ENCODE results near the gene MYT1. TPM values are rescaled to one million over a fixed set of nuclear protein-coding genes. Genes with fewer than 3 reads are reported as not detected.
A peak's percentile ranks its signal among the peaks of the same experiment; 100 is the strongest.

The MYT1 gene
- total and polyA plus RNA-seq, 2 of the 13 experiments (the other 11 are each of a cell fraction or from before 2014, with no cell fraction given): 0.58 to 2.5 TPM

DNA sequence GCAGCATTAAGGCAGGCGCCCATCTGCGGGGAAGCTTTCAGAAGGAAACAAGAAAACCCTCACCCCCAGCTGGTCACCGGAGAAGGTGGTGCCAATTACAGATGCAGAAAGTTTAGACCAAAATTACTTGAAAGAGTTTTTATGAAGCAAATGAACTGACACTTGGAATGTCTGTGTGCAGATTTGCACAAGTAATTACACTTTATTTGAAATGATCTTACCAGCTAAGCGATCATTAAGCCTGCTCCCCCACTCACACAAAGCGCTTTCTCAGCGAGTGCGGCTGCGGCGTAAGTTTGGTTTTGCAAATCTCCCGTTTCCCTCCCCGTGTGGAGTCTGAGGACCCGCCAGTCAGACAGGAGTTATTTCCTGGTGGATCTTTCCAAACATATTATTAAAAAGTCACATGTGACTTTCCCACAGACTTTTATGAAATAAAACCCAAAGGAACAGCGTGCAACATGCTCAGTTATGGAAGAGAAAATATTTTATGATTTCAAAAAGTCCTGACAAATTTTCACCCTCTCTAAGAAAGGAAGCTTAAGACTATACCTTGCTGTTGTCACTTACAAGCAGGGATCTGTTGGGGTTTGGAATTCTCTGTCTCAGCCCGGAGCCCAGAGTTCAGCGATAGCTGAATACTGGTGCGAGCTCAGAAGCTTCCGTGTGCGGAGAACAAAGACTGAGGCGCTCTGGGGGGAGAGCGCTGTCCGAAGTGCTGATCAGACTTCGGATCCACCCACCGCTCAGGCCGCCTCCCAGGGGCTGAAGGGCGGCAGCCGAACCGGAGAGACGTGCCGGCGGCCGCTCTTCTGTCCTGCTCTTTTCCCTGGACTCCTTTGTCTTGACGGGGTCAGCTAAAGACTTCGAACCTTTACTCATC lies 2.7 kb upstream of the MYT1 start:
- ATAC-seq (peak; percentile 87), DNase-seq (ENCODE audit: low spot score) (peak; percentile 68), FAIRE-seq (peak; percentile 98)
- Histone ChIP-seq H3K36me3 (replicated peaks in 1 of 2; ENCODE audit: control insufficient read depth in 1 of 2, insufficient read depth in 2 of 2, low read length in 2 of 2) (no peaks in the 10 kb centered on the region), H3K4me3 (replicated peaks in 1 of 3; ENCODE audit: insufficient read depth in 1 of 3, low read depth in 2 of 3, low read length in 3 of 3) (no peak overlapping the region), H2AFZ (ENCODE audit: low read length) (no peak overlapping the region), H4K20me1 (ENCODE audit: insufficient read depth, low read length) (peaks cover 7% of the 10 kb centered on the region; the same call in 1 of the 2 replicates), H3K4me1 (ENCODE audit: insufficient read depth, low read length) (peaks cover 13% of the 10 kb centered on the region; the same call in 1 of the 2 replicates), H3K9me3 (ENCODE audit: low read length) (no peaks in the 10 kb centered on the region), H3K79me2 (ENCODE audit: insufficient read depth, low read length) (no peaks in the 10 kb centered on the region), H3K27me3 (ENCODE audit: control insufficient read depth in 1 of 2, insufficient read depth in 2 of 2, low read length in 2 of 2) (peaks cover 10 to 66% of the 10 kb centered on the region in 2 experiments; a peak in 4 of 5 replicates), H3K4me2 (ENCODE audit: low read depth, low read length) (no peak overlapping the region), H3K27ac (ENCODE audit: extremely low read length, insufficient read depth, low read length) (no peak overlapping the region), H3K9ac (ENCODE audit: insufficient read depth, low read depth, low read length) (no peak overlapping the region)
- intact Hi-C loops (cut with micrococcal nuclease; ENCODE audit: unreplicated experiment) (no loop called here), in situ Hi-C loops (cut with HindIII; ENCODE audit: extremely low pct_ligation_motif_present, low pct_unique_long_range_greater_than_20kb) (no loop called here)
- ChIA-PET POLR2A (interaction anchor here (0.6 to 1.3 kb wide), 2 partner anchors 11 to 94 kb away, joined by 3 read pairs; partner anchors contain the start of gene PCMTD2), CTCF (ENCODE audit: low intra/inter-chr PET ratio, low total read pairs) (interaction anchor here (1.9 kb wide), 1 partner anchor 124 kb away, joined by 7 read pairs; no protein-coding TSS in a partner anchor)
- no TSS peak for BruUV-seq (replicated peaks)
- WGBS (ENCODE audit: low lambda C conversion rate): 29% methylated on average over 32 of the region's 33 CpGs
- TF ChIP-seq ZNF652 (CRISPR knock-in tag; IDR thresholded peaks at IDR 0.05; ENCODE audit: borderline replicate concordance, low read depth): peak; percentile 66
- no peak for TF ChIP-seq POLR2AphosphoS2 (IDR thresholded peaks at IDR 0.05; ENCODE audit: low read depth, low read length)
- no peak for TF ChIP-seq ASH2L (IDR thresholded peaks at IDR 0.05; ENCODE audit: insufficient read length, low read depth, low read length)
- no peak for TF ChIP-seq SMARCC2 (IDR thresholded peaks at IDR 0.05)
- TF ChIP-seq SCMH1 (CRISPR knock-in tag; IDR thresholded peaks at IDR 0.05; ENCODE audit: borderline replicate concordance): no peak
- TF ChIP-seq FOXM1 (CRISPR knock-in tag; IDR thresholded peaks at IDR 0.05): peak; percentile 71; the same call in 1 of the 2 replicates
- peak; percentile 93; the same call in 1 of the 2 replicates for TF ChIP-seq ZNF75D (CRISPR knock-in tag; IDR thresholded peaks at IDR 0.05; ENCODE audit: borderline replicate concordance)
- TF ChIP-seq ZNF577 (CRISPR knock-in tag; IDR thresholded peaks at IDR 0.05; ENCODE audit: borderline replicate concordance, low read depth): no peak
- 0 out of 2 replicates have a peak, but pooled peaks have one; percentile 7 for TF ChIP-seq BHLHE40 (IDR thresholded peaks at IDR 0.05; ENCODE audit: low read length)
- no peak for TF ChIP-seq ZNF326 (CRISPR knock-in tag; IDR thresholded peaks at IDR 0.05; ENCODE audit: borderline replicate concordance)
- peak; percentile 95; the same call in 1 of the 2 replicates for TF ChIP-seq EEA1 (CRISPR knock-in tag; IDR thresholded peaks at IDR 0.05; ENCODE audit: borderline replicate concordance)
- peak; percentile 90 for TF ChIP-seq FOXO1 (CRISPR knock-in tag; IDR thresholded peaks at IDR 0.05)
- TF ChIP-seq, protein P1, sequence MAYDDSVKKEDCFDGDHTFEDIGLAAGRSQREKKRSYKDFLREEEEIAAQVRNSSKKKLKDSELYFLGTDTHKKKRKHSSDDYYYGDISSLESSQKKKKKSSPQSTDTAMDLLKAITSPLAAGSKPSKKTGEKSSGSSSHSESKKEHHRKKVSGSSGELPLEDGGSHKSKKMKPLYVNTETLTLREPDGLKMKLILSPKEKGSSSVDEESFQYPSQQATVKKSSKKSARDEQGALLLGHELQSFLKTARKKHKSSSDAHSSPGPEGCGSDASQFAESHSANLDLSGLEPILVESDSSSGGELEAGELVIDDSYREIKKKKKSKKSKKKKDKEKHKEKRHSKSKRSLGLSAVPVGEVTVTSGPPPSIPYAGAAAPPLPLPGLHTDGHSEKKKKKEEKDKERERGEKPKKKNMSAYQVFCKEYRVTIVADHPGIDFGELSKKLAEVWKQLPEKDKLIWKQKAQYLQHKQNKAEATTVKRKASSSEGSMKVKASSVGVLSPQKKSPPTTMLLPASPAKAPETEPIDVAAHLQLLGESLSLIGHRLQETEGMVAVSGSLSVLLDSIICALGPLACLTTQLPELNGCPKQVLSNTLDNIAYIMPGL (CRISPR knock-in tag; IDR thresholded peaks at IDR 0.05; ENCODE audit: borderline replicate concordance in 1 of 2, low read depth in 1 of 2): peak in 1 of 2 experiments; percentile 74; a peak in 1 of 4 replicates
- peak; percentile 96 for TF ChIP-seq TGIF2 (CRISPR knock-in tag; IDR thresholded peaks at IDR 0.05)
- TF ChIP-seq SIN3B (IDR thresholded peaks at IDR 0.05; ENCODE audit: low read length): no peak
- TF ChIP-seq, protein P2, sequence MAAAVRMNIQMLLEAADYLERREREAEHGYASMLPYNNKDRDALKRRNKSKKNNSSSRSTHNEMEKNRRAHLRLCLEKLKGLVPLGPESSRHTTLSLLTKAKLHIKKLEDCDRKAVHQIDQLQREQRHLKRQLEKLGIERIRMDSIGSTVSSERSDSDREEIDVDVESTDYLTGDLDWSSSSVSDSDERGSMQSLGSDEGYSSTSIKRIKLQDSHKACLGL (CRISPR knock-in tag; IDR thresholded peaks at IDR 0.05): peak; percentile 92
- no peak for TF ChIP-seq BRD4 (CRISPR knock-in tag; IDR thresholded peaks at IDR 0.05)
- TF ChIP-seq ZKSCAN1 (IDR thresholded peaks at IDR 0.05; ENCODE audit: low read length): no peak
- TF ChIP-seq RELA (CRISPR knock-in tag; IDR thresholded peaks at IDR 0.05): peak; percentile 94; the same call in 1 of the 2 replicates
- TF ChIP-seq HDAC6 (IDR thresholded peaks at IDR 0.05; ENCODE audit: low read depth, low read length): no peak
- TF ChIP-seq NCOR1 (IDR thresholded peaks at IDR 0.05; ENCODE audit: borderline replicate concordance, low read length): no peak
- TF ChIP-seq ZBTB42 (CRISPR knock-in tag; IDR thresholded peaks at IDR 0.05): peak; percentile 95; the same call in 1 of the 2 replicates
- TF ChIP-seq ZMYM4 (CRISPR knock-in tag; IDR thresholded peaks at IDR 0.05): peak; percentile 70; the same call in 1 of the 2 replicates
- peak; percentile 99 for TF ChIP-seq DNMT3B (CRISPR knock-in tag; conservative IDR thresholded peaks at IDR 0.05)

Measured in HepG2 (cell line).